GM21786 (cell line): ENCODE results near the gene CD22.

Experiments used
- ATAC-seq: cut with Tn5 transposase; IDR thresholded peaks from one replicate; pipeline ENCODE4 v1.9.1; 2021; ENCODE audit not compliant: unreplicated experiment

The CD22 gene

DNA sequence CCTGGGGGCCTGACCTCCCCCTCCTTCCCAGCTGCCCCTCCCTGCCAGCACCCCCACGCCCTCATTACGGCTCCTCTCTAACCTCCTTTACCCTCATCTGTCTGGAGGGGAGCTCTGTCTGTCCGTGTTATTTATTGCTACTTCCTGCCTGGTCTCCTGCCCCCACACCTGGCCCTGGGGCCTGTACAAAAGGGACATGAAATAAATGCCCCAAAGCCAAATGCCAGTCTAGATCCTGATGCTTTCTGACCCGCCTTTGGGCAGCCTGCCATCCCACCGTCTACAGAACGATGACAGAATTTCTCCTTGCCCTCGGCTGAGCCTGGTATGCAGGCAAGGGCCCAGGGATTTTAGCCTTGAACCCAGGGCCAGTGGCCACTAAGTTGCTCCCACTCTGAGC, 15.4 kb upstream of the CD22 start:
- no peak for ATAC-seq

- ATAC-seq, result no peak
Measured at GRCh38 chr19:35314031-35314430, 15.0 kb upstream of the CD22 start.

DNA sequence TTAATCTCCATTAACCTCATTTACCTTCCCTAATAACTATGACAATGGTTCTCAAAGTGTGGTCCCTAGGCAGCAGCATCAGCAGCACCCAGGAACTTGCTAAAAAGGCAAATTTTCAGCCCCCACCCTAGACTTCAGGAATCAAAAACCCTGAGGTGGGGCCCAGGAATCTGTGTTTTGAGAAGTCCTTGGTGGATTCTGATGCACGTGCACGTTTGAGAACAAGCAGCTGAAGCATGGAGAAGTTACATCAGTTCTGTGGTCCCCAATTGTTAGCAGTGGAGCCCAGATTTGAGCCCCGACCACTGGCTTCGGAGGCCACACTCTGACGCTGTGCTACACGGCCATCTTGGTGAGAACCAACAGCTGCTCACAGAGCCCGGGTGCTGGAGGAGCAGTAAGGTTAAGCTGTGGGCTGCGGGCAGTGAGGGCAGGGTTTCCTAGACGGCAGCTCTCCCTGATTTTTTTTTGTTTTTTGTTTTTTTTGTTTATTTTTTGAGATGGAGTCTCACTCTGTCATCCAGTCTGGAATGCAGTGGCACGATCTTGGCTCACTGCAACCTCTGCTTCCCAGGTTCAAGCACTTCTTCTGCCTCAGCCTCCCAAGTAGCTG, 14.0 kb upstream of the CD22 start:
- ATAC-seq, result no peak

- ATAC-seq, result no peak
Measured at GRCh38 chr19:35315883-35316282, 13.1 kb upstream of the CD22 start.

- ATAC-seq, result no peak
Measured at GRCh38 chr19:35316560-35316959, 12.4 kb upstream of the CD22 start.

GRCh38 chr19:35317464-35318043, 11.4 kb upstream of the CD22 start:
- ATAC-seq, result no peak

GRCh38 chr19:35318679-35319448, 10.1 kb upstream of the CD22 start:
- ATAC-seq, result no peak

DNA sequence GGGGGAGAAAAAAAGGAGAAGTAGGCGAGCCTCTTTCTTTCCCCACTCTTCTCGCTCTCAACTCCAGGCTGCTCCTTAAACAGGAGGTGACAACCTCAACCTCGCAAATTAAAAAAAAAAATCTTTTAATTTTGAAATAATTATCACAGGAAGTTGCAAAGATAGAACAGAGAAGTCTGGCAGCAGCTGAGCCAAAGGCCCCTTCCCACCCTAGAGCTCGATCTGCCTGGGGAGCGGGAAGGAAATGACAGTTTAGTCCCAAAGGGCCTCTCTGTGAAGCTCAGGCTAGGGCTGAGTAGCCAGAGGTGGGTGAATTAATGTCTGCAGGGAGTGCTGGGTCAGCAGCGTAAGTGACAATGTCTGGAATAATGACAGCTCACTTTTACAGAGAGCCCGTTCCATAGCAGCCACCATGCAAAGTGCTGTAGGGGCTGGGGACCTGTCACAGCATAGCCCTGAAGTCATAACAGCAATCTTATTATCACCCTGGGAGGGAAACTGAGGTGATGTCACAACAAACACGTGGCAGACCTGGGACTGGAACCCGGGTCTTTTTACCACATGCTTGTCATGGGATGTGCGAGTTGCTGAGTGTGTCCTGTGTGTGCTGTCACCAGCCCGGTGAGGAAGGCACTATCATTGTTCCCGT, 8.8 kb upstream of the CD22 start:
- no peak for ATAC-seq

DNA sequence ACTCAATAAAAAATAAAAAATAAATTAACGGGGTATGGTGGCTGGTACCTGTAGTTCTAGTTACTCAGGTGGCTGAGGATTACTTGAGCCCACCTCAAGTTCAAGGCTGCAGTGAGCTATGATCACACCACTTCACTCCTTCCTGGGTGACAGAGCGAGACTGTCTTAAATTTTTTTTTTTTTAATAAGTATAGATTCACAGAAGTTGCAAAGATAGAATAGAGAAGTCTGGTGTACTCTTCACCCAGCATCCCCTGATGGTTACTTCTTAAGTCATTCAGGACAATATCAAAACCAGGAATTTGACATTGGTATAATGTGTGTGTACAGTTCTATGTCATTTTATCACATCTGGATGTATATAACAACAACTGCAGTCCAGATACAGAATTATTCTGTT, 7.7 kb upstream of the CD22 start:
- ATAC-seq, result no peak

DNA sequence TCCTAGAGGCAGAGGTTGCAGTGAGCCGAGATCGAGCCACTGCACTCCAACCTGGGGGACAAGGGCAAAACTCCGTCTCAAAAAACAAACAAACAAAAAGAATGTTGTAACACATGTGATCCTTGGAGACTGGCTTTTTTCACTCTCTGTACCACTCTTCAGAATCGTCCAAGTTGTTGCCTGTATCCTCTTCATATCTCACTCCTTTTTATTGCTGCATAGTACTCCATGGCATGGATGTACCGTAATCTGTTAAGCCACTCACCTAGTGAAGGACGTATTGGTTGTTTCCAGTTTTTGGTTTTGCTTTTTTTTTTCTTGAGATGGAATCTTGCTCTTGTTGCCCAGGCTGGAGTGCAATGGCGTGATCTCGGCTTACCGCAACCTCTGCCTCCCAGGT, 7.0 kb upstream of the CD22 start:
- ATAC-seq, result no peak

DNA sequence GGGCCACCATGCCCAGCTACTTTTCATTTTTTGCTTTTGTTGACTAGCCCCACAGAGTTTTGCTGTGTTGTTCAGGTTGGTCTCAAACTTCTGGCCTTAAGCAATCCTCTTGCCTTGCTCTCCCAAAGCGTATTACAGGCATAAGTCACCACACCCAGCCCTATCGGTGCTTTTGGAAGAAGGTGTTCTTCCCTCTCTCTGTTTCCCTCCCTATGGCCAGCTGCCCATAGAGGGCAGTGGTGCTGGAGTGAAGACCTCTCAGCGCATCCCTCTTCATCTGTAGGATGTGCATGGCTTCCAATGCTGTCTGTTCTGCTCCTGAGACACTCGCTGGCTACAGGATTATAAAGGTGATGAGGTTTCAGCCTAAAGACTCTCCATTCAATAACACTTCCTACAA, 1.3 kb upstream of the CD22 start:
- no peak for ATAC-seq

- no peak for ATAC-seq
Measured at GRCh38 chr19:35329323-35329722, 336 bp downstream of the CD22 start.

DNA sequence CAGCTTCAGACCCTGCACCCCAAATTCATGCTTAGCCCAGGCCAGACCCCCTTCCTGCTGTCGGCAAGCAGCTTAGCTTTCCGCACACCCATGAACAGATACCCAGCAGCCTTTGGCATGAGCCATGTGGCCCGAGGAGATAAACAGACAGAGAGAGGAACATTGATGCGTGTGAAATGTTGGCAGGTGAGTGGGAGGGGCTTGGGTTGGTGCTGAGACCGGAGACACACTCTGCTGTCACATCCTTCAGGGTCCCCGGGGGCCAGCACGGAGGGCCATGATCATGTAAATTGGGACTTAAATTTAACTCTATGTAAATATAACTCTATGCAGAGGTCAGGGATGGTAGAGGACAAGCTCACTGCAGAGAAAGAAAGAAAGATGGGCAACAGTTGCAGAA, 1.5 kb downstream of the CD22 start:
- peak; percentile 37 for ATAC-seq

GRCh38 chr19:35331551-35332214, 2.7 kb downstream of the CD22 start:
- ATAC-seq, result no peak

GRCh38 chr19:35332817-35333216, 3.8 kb downstream of the CD22 start:
- no peak for ATAC-seq

GRCh38 chr19:35334144-35334753, 5.3 kb downstream of the CD22 start:
- ATAC-seq, result no peak

DNA sequence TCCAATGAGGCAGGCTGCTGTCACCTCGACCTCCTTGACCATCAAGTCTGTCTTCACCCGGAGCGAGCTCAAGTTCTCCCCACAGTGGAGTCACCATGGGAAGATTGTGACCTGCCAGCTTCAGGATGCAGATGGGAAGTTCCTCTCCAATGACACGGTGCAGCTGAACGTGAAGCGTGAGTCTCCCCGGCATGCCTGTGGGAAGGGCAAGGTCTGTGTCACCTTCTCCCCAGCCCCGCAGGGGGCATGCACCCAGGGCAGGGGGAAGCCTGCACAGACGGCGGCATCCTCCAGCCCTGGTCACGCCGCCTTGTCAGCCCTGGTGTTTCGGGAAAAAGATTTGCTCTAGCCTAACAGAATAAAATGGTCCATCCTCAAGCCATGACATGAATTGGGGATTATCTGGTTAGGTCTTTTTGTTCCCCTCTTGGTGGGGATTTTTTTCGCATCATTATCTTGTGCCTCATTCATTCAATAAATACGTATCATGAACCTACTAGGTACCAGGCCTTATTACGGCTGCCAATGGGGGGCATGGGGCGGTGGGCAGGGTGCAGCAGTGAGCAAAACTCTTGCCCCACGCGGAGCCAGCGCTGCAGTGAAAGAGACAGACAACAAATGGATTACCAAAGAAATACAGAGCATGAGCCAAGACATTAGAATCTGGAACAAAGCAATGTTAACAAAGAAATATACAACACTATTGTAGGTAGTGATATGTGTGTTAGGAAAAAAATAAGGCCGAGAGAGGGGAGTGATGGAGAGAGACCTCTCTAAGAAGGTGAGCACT, 7.4 kb downstream of the CD22 start:
- no peak for ATAC-seq

GRCh38 chr19:35337097-35337983, 8.4 kb downstream of the CD22 start:
- no peak for ATAC-seq

GRCh38 chr19:35337984-35338296, 9.0 kb downstream of the CD22 start:
- no peak for ATAC-seq
